Loucy (cell line): ENCODE measurements around the gene ZNF664.

ENCODE experiments used
- H2AFZ ChIP-seq: fragments of 200-600 bp; sonication (generic); 2 replicates; pipeline ENCODE4 v1.6.0; 2016; ENCODE audit warnings: antibody characterized with exemption, mild to moderate bottlenecking, low read length, moderate library complexity
- H3F3A ChIP-seq: fragments of 200-600 bp; 2 replicates; pipeline ENCODE4 v1.6.0; 2016; ENCODE audit warnings: antibody characterized with exemption, low read depth, mild to moderate bottlenecking
- H3K27me3 ChIP-seq: fragments of 200-600 bp; sonication (generic); 2 replicates; pipeline ENCODE4 v1.6.1; 2014; ENCODE audit warnings: low read length, mild to moderate bottlenecking; ENCODE audit not compliant: insufficient read depth, poor library complexity, severe bottlenecking
- H3K36me3 ChIP-seq: fragments of 200-600 bp; sonication (generic); 2 replicates; pipeline ENCODE4 v1.6.1; 2016; ENCODE audit warnings: low read length; ENCODE audit not compliant: insufficient read depth
- H3K4me1 ChIP-seq: fragments of 200-600 bp; sonication (generic); 2 replicates; pipeline ENCODE4 v1.5.1; 2014; ENCODE audit warnings: low read length, mild to moderate bottlenecking; ENCODE audit not compliant: insufficient read depth, poor library complexity, severe bottlenecking
- H3K4me2 ChIP-seq: fragments of 200-600 bp; sonication (generic); 2 replicates; pipeline ENCODE4 v1.6.0; 2014; ENCODE audit warnings: antibody characterized with exemption, low read length, low read depth, mild to moderate bottlenecking; ENCODE audit not compliant: poor library complexity, severe bottlenecking
- H3K4me3 ChIP-seq: fragments of 200-600 bp; sonication (generic); 2 replicates; pipeline ENCODE4 v1.5.1; 2014; ENCODE audit warnings: low read length, mild to moderate bottlenecking, mixed read lengths; ENCODE audit not compliant: poor library complexity, severe bottlenecking
- H3K79me2 ChIP-seq: fragments of 200-600 bp; sonication (generic); 2 replicates; pipeline ENCODE4 v1.6.1; 2014; ENCODE audit warnings: low read length; ENCODE audit not compliant: insufficient read depth
- H3K9ac ChIP-seq: fragments of 200-600 bp; sonication (generic); 2 replicates; pipeline ENCODE4 v1.6.0; 2014; ENCODE audit warnings: mild to moderate bottlenecking, low read depth, low read length, moderate library complexity; ENCODE audit not compliant: poor library complexity, severe bottlenecking
- H3K9me2 ChIP-seq: fragments of 200-600 bp; sonication (generic); replicated peaks from 2 replicates; pipeline ENCODE4 v1.6.1; 2016; ENCODE audit warnings: low read depth, low read length, mixed read lengths
- H3K9me3 ChIP-seq: fragments of 200-600 bp; sonication (generic); 2 replicates; pipeline ENCODE4 v1.6.1; 2014; ENCODE audit warnings: mild to moderate bottlenecking, antibody characterized with exemption, low read length, low read depth; ENCODE audit not compliant: insufficient read depth
- H4K20me1 ChIP-seq: fragments of 200-600 bp; sonication (generic); 2 replicates; pipeline ENCODE4 v1.6.0; 2014; ENCODE audit warnings: antibody characterized with exemption, low read length, mild to moderate bottlenecking; ENCODE audit not compliant: insufficient read depth, poor library complexity, severe bottlenecking
- EZH2phosphoT487 ChIP-seq: fragments of 200-600 bp; IDR thresholded peaks from 2 replicates; pipeline ENCODE4 v1.6.1; 2018; ENCODE audit warnings: antibody characterized with exemption, mild to moderate bottlenecking, moderate library complexity, borderline replicate concordance
- TF ChIP-seq, protein P1 (sequence below): fragments of 200-600 bp; sonication (generic); conservative IDR thresholded peaks from 2 replicates; pipeline ENCODE4 v1.5.1; 2014; ENCODE audit warnings: mild to moderate bottlenecking, antibody characterized with exemption, low read length

The ZNF664 gene

DNA sequence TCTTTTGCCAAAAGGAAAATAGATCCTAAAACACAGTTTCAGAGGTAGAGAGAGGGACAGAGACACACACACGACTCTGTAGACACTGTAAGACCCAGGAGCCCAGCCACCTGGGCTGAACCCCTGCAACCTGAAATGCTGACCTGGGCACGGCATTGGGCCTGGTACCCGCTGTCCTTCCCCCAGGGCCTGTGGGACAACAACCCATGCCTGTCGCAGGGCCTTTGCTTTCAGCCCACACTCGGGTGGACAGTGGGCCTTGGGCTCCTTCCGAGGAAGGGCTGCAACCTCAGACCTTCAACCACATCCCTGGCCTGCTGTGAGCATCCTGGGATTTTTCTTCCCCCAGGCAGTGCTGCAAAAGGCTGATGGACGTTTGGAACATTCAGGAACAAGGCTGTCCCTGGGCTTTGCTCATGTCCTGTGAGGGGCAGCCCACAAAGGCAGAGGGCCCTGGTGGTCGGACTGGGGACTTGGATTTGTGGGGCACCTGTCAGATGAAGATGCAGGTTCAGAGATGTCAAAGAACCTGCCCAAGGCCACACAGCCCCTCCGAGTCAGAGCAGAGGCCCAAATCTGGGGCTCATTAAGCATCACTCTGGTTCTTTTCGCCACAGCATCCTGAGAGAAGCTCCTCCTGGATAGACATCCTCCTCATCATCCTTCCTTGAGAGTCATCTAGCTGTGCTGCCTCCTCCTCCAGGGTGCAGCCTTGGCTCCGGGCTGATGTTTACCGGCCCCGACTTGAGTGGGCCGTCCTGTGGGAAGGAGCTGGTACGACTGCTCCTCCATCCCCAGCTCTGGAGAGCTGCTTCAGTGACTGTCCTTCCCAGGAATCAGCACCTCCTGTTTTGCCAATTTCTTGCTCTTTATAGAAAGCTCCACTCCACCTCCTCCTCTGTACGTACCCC is 33.0 kb upstream of the ZNF664 start:
- no peaks in the 10 kb centered on the region for H3K27me3 ChIP-seq
- no peaks in the 10 kb centered on the region for H3F3A ChIP-seq

DNA sequence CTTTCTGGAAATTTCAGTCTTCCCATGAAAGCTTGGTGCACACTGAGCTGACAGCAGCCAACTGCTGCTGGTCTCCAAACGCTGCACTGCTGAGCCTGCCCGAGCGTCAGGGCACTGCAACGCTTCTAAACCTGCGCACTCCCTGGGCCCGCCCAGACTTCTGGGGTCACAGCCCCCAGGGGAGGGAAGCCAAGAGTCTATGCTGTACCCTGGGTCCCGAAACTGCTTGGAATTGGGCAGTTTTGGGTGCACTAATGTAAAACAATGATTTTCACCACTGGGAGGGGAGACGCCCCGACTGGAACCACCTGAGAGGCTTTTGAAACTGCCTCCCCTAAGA is 32.4 kb upstream of the ZNF664 start:
- Histone ChIP-seq H3K9ac (no peak overlapping the region), H3K36me3 (no peaks in the 10 kb centered on the region), H4K20me1 (no peaks in the 10 kb centered on the region), H3K4me3 (no peak overlapping the region), H3K79me2 (no peaks in the 10 kb centered on the region), H3K27me3 (no peaks in the 10 kb centered on the region), H3F3A (no peaks in the 10 kb centered on the region), H2AFZ (no peak overlapping the region), H3K4me2 (no peak overlapping the region), H3K9me2 (no peaks in the 10 kb centered on the region), H3K9me3 (no peaks in the 10 kb centered on the region), H3K4me1 (peaks cover 14% of the 10 kb centered on the region)
- TF ChIP-seq, protein P1, sequence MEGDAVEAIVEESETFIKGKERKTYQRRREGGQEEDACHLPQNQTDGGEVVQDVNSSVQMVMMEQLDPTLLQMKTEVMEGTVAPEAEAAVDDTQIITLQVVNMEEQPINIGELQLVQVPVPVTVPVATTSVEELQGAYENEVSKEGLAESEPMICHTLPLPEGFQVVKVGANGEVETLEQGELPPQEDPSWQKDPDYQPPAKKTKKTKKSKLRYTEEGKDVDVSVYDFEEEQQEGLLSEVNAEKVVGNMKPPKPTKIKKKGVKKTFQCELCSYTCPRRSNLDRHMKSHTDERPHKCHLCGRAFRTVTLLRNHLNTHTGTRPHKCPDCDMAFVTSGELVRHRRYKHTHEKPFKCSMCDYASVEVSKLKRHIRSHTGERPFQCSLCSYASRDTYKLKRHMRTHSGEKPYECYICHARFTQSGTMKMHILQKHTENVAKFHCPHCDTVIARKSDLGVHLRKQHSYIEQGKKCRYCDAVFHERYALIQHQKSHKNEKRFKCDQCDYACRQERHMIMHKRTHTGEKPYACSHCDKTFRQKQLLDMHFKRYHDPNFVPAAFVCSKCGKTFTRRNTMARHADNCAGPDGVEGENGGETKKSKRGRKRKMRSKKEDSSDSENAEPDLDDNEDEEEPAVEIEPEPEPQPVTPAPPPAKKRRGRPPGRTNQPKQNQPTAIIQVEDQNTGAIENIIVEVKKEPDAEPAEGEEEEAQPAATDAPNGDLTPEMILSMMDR: no peak
- no peak for TF ChIP-seq EZH2phosphoT487

More for the DNA sequence above, 33.0 kb upstream of the ZNF664 start:
- no peak overlapping the region for H3K4me3 ChIP-seq
- H3K36me3 ChIP-seq: no peaks in the 10 kb centered on the region
- H3K9me3 ChIP-seq: no peaks in the 10 kb centered on the region
- no peaks in the 10 kb centered on the region for H3K79me2 ChIP-seq
- H3K4me1 ChIP-seq: peaks cover 14% of the 10 kb centered on the region
- TF ChIP-seq, protein P1: no peak
- TF ChIP-seq EZH2phosphoT487: no peak
- no peaks in the 10 kb centered on the region for H4K20me1 ChIP-seq
- no peaks in the 10 kb centered on the region for H3K9me2 ChIP-seq
- H2AFZ ChIP-seq: no peak overlapping the region
- no peak overlapping the region for H3K4me2 ChIP-seq
- no peak overlapping the region for H3K9ac ChIP-seq

DNA sequence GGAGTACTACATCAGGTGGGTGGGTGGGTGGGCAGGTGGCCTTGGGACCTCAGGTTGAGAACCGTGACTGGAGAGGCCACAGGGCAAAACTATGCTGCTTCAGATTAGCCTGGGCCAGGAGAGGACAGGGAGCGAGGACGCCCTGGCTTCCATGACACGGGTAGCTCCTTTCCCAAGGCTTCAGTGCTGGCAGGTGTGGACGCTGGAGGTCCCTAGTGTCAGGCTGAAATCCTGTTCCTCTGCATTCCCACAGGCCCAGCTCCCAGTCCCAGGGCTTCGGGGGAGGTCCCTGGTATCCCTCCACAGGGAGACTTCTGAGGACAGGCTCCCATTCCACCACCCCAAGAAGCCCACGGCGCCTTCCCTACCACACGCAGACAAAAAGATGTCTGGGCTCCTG is 32.0 kb upstream of the ZNF664 start:
- TF ChIP-seq, protein P1: no peak
- no peak for TF ChIP-seq EZH2phosphoT487

More for the DNA sequence above, 32.0 kb upstream of the ZNF664 start:
- H3K4me3 ChIP-seq: no peak overlapping the region
- H3K36me3 ChIP-seq: no peaks in the 10 kb centered on the region
- H3K9me2 ChIP-seq: no peaks in the 10 kb centered on the region
- no peak overlapping the region for H2AFZ ChIP-seq
- no peaks in the 10 kb centered on the region for H3K79me2 ChIP-seq
- no peaks in the 10 kb centered on the region for H4K20me1 ChIP-seq
- H3K9ac ChIP-seq: no peak overlapping the region
- H3K4me2 ChIP-seq: no peak overlapping the region
- H3K27me3 ChIP-seq: no peaks in the 10 kb centered on the region
- no peaks in the 10 kb centered on the region for H3K9me3 ChIP-seq
- H3K4me1 ChIP-seq: peaks cover 14% of the 10 kb centered on the region
- H3F3A ChIP-seq: no peaks in the 10 kb centered on the region
